Lung (tissue), 12 donors: ENCODE results near the gene NOVA1. TPM values are rescaled to one million over a fixed set of nuclear protein-coding genes. Genes with fewer than 3 reads are reported as not detected.

Experiments
- ATAC-seq: fragments of 200-7000 bp; cut with Tn5 transposase; one replicate; pipeline ENCODE4 v1.9.1; 2020; ENCODE audit warnings: moderate number of reproducible peaks; ENCODE audit not compliant: insufficient read depth, low FRiP score
- DNase-seq, 3 donors: peaks; one replicate each; pipeline ENCODE4 v3.0.0-alpha.2; 2013 to 2017
- H3K27ac ChIP-seq, 2 donors: one replicate each; pipeline ENCODE4 v1.5.1; 2013; ENCODE audit warnings: mild to moderate bottlenecking in 2 of 2, moderate library complexity in 2 of 2, control low read depth in 1 of 2, inconsistent platforms in 1 of 2, low read depth in 1 of 2, low read length in 1 of 2
- H3K27me3 ChIP-seq, 3 donors: one replicate each; pipeline ENCODE4 v1.5.1; 2013; ENCODE audit warnings: low read length in 2 of 3; ENCODE audit not compliant: control insufficient read depth in 3 of 3, insufficient read depth in 3 of 3
- H3K36me3 ChIP-seq, 4 donors: one replicate each; pipeline ENCODE4 v1.5.1; 2013; ENCODE audit warnings: low read length in 4 of 4, mild to moderate bottlenecking in 1 of 4, moderate library complexity in 1 of 4; ENCODE audit not compliant: control insufficient read depth in 4 of 4, insufficient read depth in 4 of 4
- H3K4me1 ChIP-seq, 5 donors: one replicate each; pipeline ENCODE4 v1.5.1; 2013; ENCODE audit warnings: low read length in 5 of 5, mild to moderate bottlenecking in 2 of 5, moderate library complexity in 1 of 5; ENCODE audit not compliant: control insufficient read depth in 5 of 5, insufficient read depth in 5 of 5
- H3K4me3 ChIP-seq: one replicate; pipeline ENCODE4 v1.5.1; 2013; ENCODE audit warnings: mild to moderate bottlenecking, control low read depth, moderate library complexity
- H3K9ac ChIP-seq, 2 donors: one replicate each; pipeline ENCODE4 v1.5.1; 2013; ENCODE audit warnings: low read length in 2 of 2, control low read depth in 1 of 2; ENCODE audit not compliant: insufficient read depth in 1 of 2
- H3K9me3 ChIP-seq, 4 donors: one replicate each; pipeline ENCODE4 v1.5.1; 2013; ENCODE audit warnings: low read length in 3 of 4, mild to moderate bottlenecking in 1 of 4, moderate library complexity in 1 of 4; ENCODE audit not compliant: control insufficient read depth in 4 of 4, insufficient read depth in 3 of 4
- WGBS, 2 donors: extraction: QIAGEN DNeasy Blood & Tissue Kit; methylation state at CpG; one replicate each; pipeline ENCODE4 v1.1.7; 2013; 5-methylcytosine and 5-hydroxymethylcytosine counted together
- polyA plus RNA-seq, 2 donors: library from polyadenylated mRNA; stranded (reverse); fragments of 200-250 nt; gene quantifications; one replicate each; pipeline ENCODE4 v1.2.1, GENCODE V29; 2013
- total RNA-seq, 2 donors: library from RNA; depleted of rRNA in 1 of 2; stranded (reverse); fragments of >200 nt in 1 of 2; gene quantifications; one replicate each; pipeline ENCODE4 v1.2.1, GENCODE V29; 2014 to 2021
- TF ChIP-seq, protein P1 (sequence below): IDR thresholded peaks from 2 replicates; pipeline ENCODE4 v1.5.1; 2012; ENCODE audit warnings: mild to moderate bottlenecking; ENCODE audit errors: control extremely low read depth, extremely low read depth
- donor health status: control.
- donor health status: control.
- donor health status: Bipolar disorder and iron deficiency.
- donor health status: healthy.
- donor health status: DM: yes; HTN: yes; CAD: no.

Gene NOVA1
- total and polyA plus RNA-seq, 4 donors: 0.38 to 10.0 (median 2.1) TPM

GRCh38 chr14:26601856-26602255 is 4.0 kb upstream of the NOVA1 start:
- WGBS, 2 donors: 76% methylated on average over 4 of the region's 4 CpGs
- Histone ChIP-seq H3K27ac (no peak overlapping the region), H3K9ac (no peak overlapping the region), H3K4me1 (peaks cover 0 to 6% (median 0%) of the 10 kb centered on the region in 5 donors), H3K36me3 (no peaks in the 10 kb centered on the region), H3K4me3 (no peak overlapping the region), H3K27me3 (no peaks in the 10 kb centered on the region), H3K9me3 (no peaks in the 10 kb centered on the region)
- DNase-seq: no peak
- ATAC-seq: no peak
- TF ChIP-seq, protein P1, sequence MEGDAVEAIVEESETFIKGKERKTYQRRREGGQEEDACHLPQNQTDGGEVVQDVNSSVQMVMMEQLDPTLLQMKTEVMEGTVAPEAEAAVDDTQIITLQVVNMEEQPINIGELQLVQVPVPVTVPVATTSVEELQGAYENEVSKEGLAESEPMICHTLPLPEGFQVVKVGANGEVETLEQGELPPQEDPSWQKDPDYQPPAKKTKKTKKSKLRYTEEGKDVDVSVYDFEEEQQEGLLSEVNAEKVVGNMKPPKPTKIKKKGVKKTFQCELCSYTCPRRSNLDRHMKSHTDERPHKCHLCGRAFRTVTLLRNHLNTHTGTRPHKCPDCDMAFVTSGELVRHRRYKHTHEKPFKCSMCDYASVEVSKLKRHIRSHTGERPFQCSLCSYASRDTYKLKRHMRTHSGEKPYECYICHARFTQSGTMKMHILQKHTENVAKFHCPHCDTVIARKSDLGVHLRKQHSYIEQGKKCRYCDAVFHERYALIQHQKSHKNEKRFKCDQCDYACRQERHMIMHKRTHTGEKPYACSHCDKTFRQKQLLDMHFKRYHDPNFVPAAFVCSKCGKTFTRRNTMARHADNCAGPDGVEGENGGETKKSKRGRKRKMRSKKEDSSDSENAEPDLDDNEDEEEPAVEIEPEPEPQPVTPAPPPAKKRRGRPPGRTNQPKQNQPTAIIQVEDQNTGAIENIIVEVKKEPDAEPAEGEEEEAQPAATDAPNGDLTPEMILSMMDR: no peak

- H3K4me1 ChIP-seq: peaks cover 0 to 19% (median 2%) of the 10 kb centered on the region in 5 donors
- 37 to 44% methylated on average over 7 of the region's 7 CpGs for WGBS, 2 donors
- no peak overlapping the region for H3K4me3 ChIP-seq
- no peak for ATAC-seq
- H3K9ac ChIP-seq: no peak overlapping the region
- H3K36me3 ChIP-seq: no peaks in the 10 kb centered on the region
- H3K9me3 ChIP-seq: no peaks in the 10 kb centered on the region
- DNase-seq: no peak
- TF ChIP-seq, protein P1: no peak
- H3K27me3 ChIP-seq: no peaks in the 10 kb centered on the region
- H3K27ac ChIP-seq: no peak overlapping the region
These were observed 1.5 kb upstream of the NOVA1 start for GRCh38 chr14:26599291-26599690.

GRCh38 chr14:26598672-26599131 is 869 bp upstream of the NOVA1 start:
- Histone ChIP-seq H3K4me3 (peak overlapping the region; percentile 29), H3K36me3 (peaks cover 0 to 2% (median 0%) of the 10 kb centered on the region in 4 donors), H3K4me1 (peaks cover 0 to 19% (median 2%) of the 10 kb centered on the region in 5 donors), H3K9me3 (no peaks in the 10 kb centered on the region), H3K27ac (peak overlapping the region in 1 of 2 donors; percentile 41), H3K27me3 (no peaks in the 10 kb centered on the region), H3K9ac (peak overlapping the region; percentile 38 to 86)
- TF ChIP-seq, protein P1: no peak
- ATAC-seq: no peak
- WGBS, 2 donors: 4% methylated on average over 18 of the region's 18 CpGs
- no peak for DNase-seq

GRCh38 chr14:26598081-26598671 is 343 bp upstream of the NOVA1 start:
- peaks cover 0 to 3% (median 0%) of the 10 kb centered on the region in 4 donors for H3K36me3 ChIP-seq
- H3K9me3 ChIP-seq: no peaks in the 10 kb centered on the region
- peak; percentile 97 to 99 (median 99) for DNase-seq
- H3K4me3 ChIP-seq: peak overlapping the region; percentile 59
- ATAC-seq: peak; percentile 77
- no peaks in the 10 kb centered on the region for H3K27me3 ChIP-seq
- TF ChIP-seq, protein P1: no peak
- peaks cover 0 to 19% (median 2%) of the 10 kb centered on the region in 5 donors for H3K4me1 ChIP-seq
- H3K27ac ChIP-seq: peak overlapping the region in 1 of 2 donors; percentile 89
- H3K9ac ChIP-seq: peak overlapping the region; percentile 38 to 86
- WGBS, 2 donors: 1% methylated on average over 31 to 54 of the region's 54 CpGs
